SK-MEL-5 (cell line): ENCODE results near the gene EPHA6. TPM values are rescaled to one million over a fixed set of nuclear protein-coding genes. Genes with fewer than 3 reads are reported as not detected.
"Not testable (repeated sequence)": the region's sequence is repeated elsewhere in the genome, so short reads cannot be mapped to it uniquely, and the experiment has no call there.

ENCODE experiments used
- DNase-seq: peaks from one replicate; pipeline ENCODE4 v3.0.0-alpha.2; 2016; ENCODE audit warnings: low read depth, low spot score
- in situ Hi-C: cut with HindIII; loops from 2 replicates; pipeline ENCODE4 v1.10.0; 2016; ENCODE audit warnings: low sequenced_read_pairs, high pct_unique_total_duplicates, low pct_unique_long_range_greater_than_20kb
- total RNA-seq: library from RNA; depleted of rRNA; stranded (reverse); fragments of >200 nt; shearing (Covaris generic); gene quantifications from 2 replicates; pipeline ENCODE4 v1.2.3, GENCODE V29; 2014

EPHA6 gene
- total RNA-seq, 1 experiment from 2014 or later = not detected

- DNase-seq = no peak
- in situ Hi-C loops = no loop called here
Measured at GRCh38 chr3:97228966-97229365, 414.6 kb downstream of the EPHA6 start.

GRCh38 chr3:97230486-97230885 is 416.1 kb downstream of the EPHA6 start:
- in situ Hi-C loops = no loop called here
- DNase-seq = no peak

- DNase-seq = no peak
Measured at GRCh38 chr3:97232393-97233034, 418.1 kb downstream of the EPHA6 start.

GRCh38 chr3:97235179-97235578 is 420.8 kb downstream of the EPHA6 start:
- no peak for DNase-seq
- in situ Hi-C loops = no loop called here

More at GRCh38 chr3:97232393-97233034, 418.1 kb downstream of the EPHA6 start:
- in situ Hi-C loops = no loop called here

GRCh38 chr3:97235611-97236315 is 421.4 kb downstream of the EPHA6 start:
- in situ Hi-C loops = no loop called here
- DNase-seq = no peak

- in situ Hi-C loops = no loop called here
- no peak for DNase-seq
Measured at GRCh38 chr3:97241417-97241816, 427.0 kb downstream of the EPHA6 start.

- in situ Hi-C loops = no loop called here
- no peak for DNase-seq
Measured at GRCh38 chr3:97245201-97245910, 431.0 kb downstream of the EPHA6 start.

GRCh38 chr3:97256060-97256459 is 441.7 kb downstream of the EPHA6 start:
- in situ Hi-C loops = no loop called here
- DNase-seq = no peak

GRCh38 chr3:97257942-97258697 is 443.7 kb downstream of the EPHA6 start:
- DNase-seq = peak; percentile 29
- in situ Hi-C loops = no loop called here

- no peak for DNase-seq
- in situ Hi-C loops = no loop called here
Measured at GRCh38 chr3:97259263-97259662, 444.9 kb downstream of the EPHA6 start.

GRCh38 chr3:97264180-97264579 is 449.8 kb downstream of the EPHA6 start:
- no peak for DNase-seq
- in situ Hi-C loops = no loop called here

GRCh38 chr3:97265237-97266005 is 451.0 kb downstream of the EPHA6 start:
- in situ Hi-C loops = no loop called here
- no peak for DNase-seq

GRCh38 chr3:97269202-97269601 is 454.8 kb downstream of the EPHA6 start:
- DNase-seq = no peak
- in situ Hi-C loops = no loop called here

- DNase-seq, in situ Hi-C loops: not testable (repeated sequence)
Measured at GRCh38 chr3:97276879-97277550, 462.6 kb downstream of the EPHA6 start.

GRCh38 chr3:97277708-97278107 is 463.3 kb downstream of the EPHA6 start:
- DNase-seq = no peak
- in situ Hi-C loops = no loop called here

- DNase-seq = peak; percentile 16
- in situ Hi-C loops = no loop called here
Measured at GRCh38 chr3:97278506-97278905, 464.1 kb downstream of the EPHA6 start.

GRCh38 chr3:97291901-97292300 is 477.5 kb downstream of the EPHA6 start:
- DNase-seq = no peak
- in situ Hi-C loops = no loop called here
